Neuronal stem cell (in vitro differentiated cells): ENCODE data around the gene CADM2.

Experiments
- DNase-seq: peaks from one replicate; pipeline ENCODE4 v3.0.0-alpha.2; 2013; ENCODE audit warnings: low spot score
- H2AFZ ChIP-seq: one replicate; pipeline ENCODE4 v1.6.1; 2013; ENCODE audit warnings: mild to moderate bottlenecking, low read length, inconsistent platforms
- H2AK5ac ChIP-seq: 2 replicates; pipeline ENCODE4 v1.6.1; 2013; ENCODE audit warnings: low read depth, mild to moderate bottlenecking, inconsistent platforms, low read length, moderate library complexity, mixed read lengths
- H2BK120ac ChIP-seq: 2 replicates; pipeline ENCODE4 v1.6.1; 2013; ENCODE audit warnings: low read depth, mild to moderate bottlenecking, inconsistent platforms, low read length, moderate library complexity, mixed read lengths
- H2BK12ac ChIP-seq: one replicate; pipeline ENCODE4 v1.6.1; 2013; ENCODE audit warnings: low read length, inconsistent platforms
- H2BK15ac ChIP-seq: 2 replicates; pipeline ENCODE4 v1.6.1; 2013; ENCODE audit warnings: mild to moderate bottlenecking, low read length, inconsistent platforms, mixed read lengths
- H2BK5ac ChIP-seq: one replicate; pipeline ENCODE4 v1.6.1; 2013; ENCODE audit warnings: inconsistent platforms, mild to moderate bottlenecking, low read length, moderate library complexity
- H3K14ac ChIP-seq: one replicate; pipeline ENCODE4 v1.6.1; 2013; ENCODE audit warnings: low read length, inconsistent platforms
- H3K18ac ChIP-seq: 2 replicates; pipeline ENCODE4 v1.6.1; 2013; ENCODE audit warnings: low read length, inconsistent platforms
- H3K23ac ChIP-seq: 2 replicates; pipeline ENCODE4 v1.6.1; 2013; ENCODE audit warnings: low read depth, mild to moderate bottlenecking, mixed read lengths, low read length, inconsistent platforms; ENCODE audit not compliant: poor library complexity
- H3K27ac ChIP-seq: replicated peaks from 3 replicates; pipeline ENCODE4 v1.5.1; 2013; ENCODE audit warnings: low read length, inconsistent platforms
- H3K27me3 ChIP-seq, 3 experiments: 2 replicates each; pipeline ENCODE4 v1.6.1; 2013; ENCODE audit warnings: low read length in 3 of 3, mild to moderate bottlenecking in 2 of 3, inconsistent platforms in 1 of 3, low read depth in 1 of 3, mixed read lengths in 1 of 3, moderate library complexity in 1 of 3; ENCODE audit not compliant: control insufficient read depth in 3 of 3, insufficient read depth in 3 of 3
- H3K36me3 ChIP-seq, 2 donors: replicated peaks in 1 of 2; 2 replicates each; pipeline ENCODE4 v1.6.1; 2013; ENCODE audit warnings: low read length in 2 of 2; ENCODE audit not compliant: control insufficient read depth in 2 of 2, insufficient read depth in 2 of 2
- H3K4ac ChIP-seq: 2 replicates; pipeline ENCODE4 v1.6.1; 2013; ENCODE audit warnings: inconsistent platforms, mild to moderate bottlenecking, low read length, moderate library complexity
- H3K4me1 ChIP-seq, 2 donors: 1 replicate in 1 of 2; 2 replicates in 1 of 2; pipeline ENCODE4 v1.6.1; 2013; ENCODE audit warnings: low read length in 2 of 2, low read depth in 1 of 2; ENCODE audit not compliant: control insufficient read depth in 2 of 2, insufficient read depth in 1 of 2
- H3K4me2 ChIP-seq: one replicate; pipeline ENCODE4 v1.6.1; 2013; ENCODE audit warnings: mild to moderate bottlenecking, low read length, inconsistent platforms; ENCODE audit not compliant: insufficient read depth, poor library complexity, severe bottlenecking
- H3K4me3 ChIP-seq, 2 donors: 2 replicates each; pipeline ENCODE4 v1.5.1; 2013; ENCODE audit warnings: low read length in 2 of 2, mild to moderate bottlenecking in 2 of 2, inconsistent platforms in 1 of 2, moderate library complexity in 1 of 2
- H3K79me1 ChIP-seq: one replicate; pipeline ENCODE4 v1.6.1; 2013; ENCODE audit warnings: low read depth, mild to moderate bottlenecking, inconsistent platforms, low read length, moderate library complexity
- H3K9ac ChIP-seq: one replicate; pipeline ENCODE4 v1.6.1; 2013; ENCODE audit warnings: mild to moderate bottlenecking, low read depth, low read length, inconsistent platforms; ENCODE audit not compliant: poor library complexity
- H3K9me3 ChIP-seq, 2 donors: replicated peaks in 1 of 2; 2 replicates each; pipeline versions ENCODE3 to v1.6.1; 2013; ENCODE audit warnings: low read length in 2 of 2, mild to moderate bottlenecking in 2 of 2, inconsistent platforms in 1 of 2, low read depth in 1 of 2, mixed read lengths in 1 of 2, moderate library complexity in 1 of 2; ENCODE audit not compliant: control insufficient read depth in 2 of 2, insufficient read depth in 1 of 2
- H4K8ac ChIP-seq: one replicate; pipeline ENCODE4 v1.6.1; 2013; ENCODE audit warnings: low read depth, mild to moderate bottlenecking, inconsistent platforms, low read length, moderate library complexity
- H4K91ac ChIP-seq: one replicate; pipeline ENCODE4 v1.6.1; 2013; ENCODE audit warnings: low read length, low read depth, mild to moderate bottlenecking, inconsistent platforms; ENCODE audit not compliant: poor library complexity
- WGBS, 2 donors: extraction: QIAGEN DNeasy Blood & Tissue Kit; methylation state at CpG; one replicate each; pipeline ENCODE4 v1.1.7; 2013; ENCODE audit warnings: missing lambda C conversion rate in 2 of 2, mixed read lengths in 1 of 2; ENCODE audit not compliant: insufficient read length in 2 of 2, insufficient replicate concordance in 1 of 2; ENCODE audit errors: extremely low coverage in 2 of 2; 5-methylcytosine and 5-hydroxymethylcytosine counted together

CADM2 gene

DNA sequence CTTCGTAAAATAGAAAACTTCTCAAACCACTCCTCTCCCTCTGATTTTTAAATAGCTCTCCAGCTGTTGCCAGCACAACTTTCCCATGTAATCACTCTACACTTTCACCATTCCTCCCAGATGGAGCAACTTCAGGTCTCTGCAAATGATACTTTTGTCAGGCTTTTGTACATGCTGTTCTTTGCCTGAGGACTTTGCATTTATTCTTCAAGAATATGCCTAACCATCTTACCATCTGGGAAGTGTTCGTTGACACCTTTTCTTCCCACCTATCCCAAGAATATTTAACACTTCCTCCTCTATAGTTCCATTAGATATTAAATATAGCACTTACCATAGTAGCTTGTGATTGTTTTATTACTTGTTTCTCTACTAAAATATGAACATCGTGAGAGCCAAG lies 703.7 kb downstream of the CADM2 start:
- Histone ChIP-seq H2BK120ac (no peak overlapping the region), H3K9ac (no peak overlapping the region), H2AFZ (no peak overlapping the region), H3K4me1 (no peaks in the 10 kb centered on the region), H4K8ac (no peak overlapping the region), H3K18ac (no peak overlapping the region), H3K4ac (no peak overlapping the region), H3K36me3 (no peaks in the 10 kb centered on the region), H3K9me3 (no peaks in the 10 kb centered on the region), H2AK5ac (no peak overlapping the region), H2BK5ac (no peak overlapping the region), H4K91ac (no peak overlapping the region), H3K79me1 (no peaks in the 10 kb centered on the region), H3K14ac (no peak overlapping the region), H2BK15ac (no peak overlapping the region), H3K4me2 (no peak overlapping the region), H3K27ac (no peak overlapping the region), H2BK12ac (no peak overlapping the region), H3K4me3 (no peak overlapping the region), H3K23ac (no peak overlapping the region), H3K27me3 (no peaks in the 10 kb centered on the region)
- no peak for DNase-seq
- no CpG with 5 or more reads among the region's 3 CpGs for WGBS, 2 donors

DNA sequence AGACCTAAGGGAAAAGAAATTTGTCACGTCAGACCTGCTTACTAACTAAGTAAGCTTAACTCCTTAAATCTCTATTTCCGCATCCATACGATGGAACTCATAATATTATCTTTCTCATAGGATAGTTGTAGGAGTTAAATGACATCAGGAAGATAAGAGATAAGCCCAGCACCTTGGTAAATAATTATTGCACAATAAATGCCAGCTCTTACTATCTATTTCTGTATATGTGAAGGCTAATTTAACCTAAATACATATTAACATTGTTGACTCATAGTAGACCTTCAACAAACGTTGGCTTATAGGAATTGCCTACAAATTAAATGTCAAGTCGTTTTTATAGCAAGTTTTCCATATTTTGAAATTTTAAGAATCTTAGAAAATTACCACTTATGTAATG lies 709.0 kb downstream of the CADM2 start:
- no peak overlapping the region for H3K14ac ChIP-seq
- WGBS, 2 donors, result no CpG with 5 or more reads among the region's 5 CpGs
- H2AK5ac ChIP-seq, result no peak overlapping the region
- H3K9me3 ChIP-seq, result no peaks in the 10 kb centered on the region
- no peaks in the 10 kb centered on the region for H3K36me3 ChIP-seq
- H3K4me1 ChIP-seq, result peaks cover 0 to 2% of the 10 kb centered on the region in 2 donors
- no peaks in the 10 kb centered on the region for H3K79me1 ChIP-seq
- no peak overlapping the region for H3K4ac ChIP-seq
- H4K8ac ChIP-seq, result no peak overlapping the region
- no peak overlapping the region for H2BK15ac ChIP-seq
- no peak for DNase-seq
- H3K9ac ChIP-seq, result no peak overlapping the region
- no peak overlapping the region for H3K4me3 ChIP-seq
- no peak overlapping the region for H3K4me2 ChIP-seq
- no peak overlapping the region for H4K91ac ChIP-seq
- H2BK12ac ChIP-seq, result no peak overlapping the region
- H2BK5ac ChIP-seq, result no peak overlapping the region
- H3K27me3 ChIP-seq, result no peaks in the 10 kb centered on the region
- no peak overlapping the region for H3K18ac ChIP-seq
- no peak overlapping the region for H2BK120ac ChIP-seq
- H2AFZ ChIP-seq, result no peak overlapping the region
- no peak overlapping the region for H3K27ac ChIP-seq
- H3K23ac ChIP-seq, result no peak overlapping the region

DNA sequence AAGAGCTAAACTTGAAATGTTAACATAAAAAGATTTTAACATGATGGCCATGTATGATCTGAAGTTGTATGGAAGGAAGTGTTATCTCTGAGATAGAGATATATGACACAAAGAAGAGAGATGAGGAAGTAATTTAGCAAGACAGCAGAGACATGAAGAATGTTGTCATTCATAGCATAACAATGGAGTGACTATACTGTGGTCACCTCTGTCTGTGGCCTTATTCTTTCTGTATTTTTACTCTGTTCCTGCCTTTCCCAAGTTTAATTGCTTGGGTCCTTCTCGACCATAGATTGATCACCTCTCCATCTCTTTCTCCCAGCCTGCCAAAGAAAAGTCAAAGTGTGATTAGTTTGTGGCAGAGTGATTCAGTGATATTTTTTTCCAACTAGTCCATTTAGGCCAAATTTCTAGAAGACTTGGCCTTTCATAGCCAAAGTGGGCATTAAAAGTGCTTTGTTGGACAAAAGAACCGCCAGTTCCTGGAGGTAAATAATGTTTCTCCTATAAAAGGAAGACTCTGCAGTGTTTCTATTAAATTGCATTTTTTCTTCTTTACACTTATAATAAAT lies 711.9 kb downstream of the CADM2 start:
- H2BK15ac ChIP-seq, result no peak overlapping the region
- H3K4me1 ChIP-seq, result peaks cover 0 to 2% of the 10 kb centered on the region in 2 donors
- no peak overlapping the region for H3K4ac ChIP-seq
- no peak overlapping the region for H4K8ac ChIP-seq
- H2BK120ac ChIP-seq, result no peak overlapping the region
- no peak overlapping the region for H3K14ac ChIP-seq
- no peaks in the 10 kb centered on the region for H3K27me3 ChIP-seq
- H3K9ac ChIP-seq, result no peak overlapping the region
- no peak overlapping the region for H4K91ac ChIP-seq
- H3K18ac ChIP-seq, result no peak overlapping the region
- H2BK5ac ChIP-seq, result no peak overlapping the region
- H3K23ac ChIP-seq, result no peak overlapping the region
- DNase-seq, result no peak
- H2AK5ac ChIP-seq, result no peak overlapping the region
- no peaks in the 10 kb centered on the region for H3K9me3 ChIP-seq
- H2BK12ac ChIP-seq, result no peak overlapping the region
- no peak overlapping the region for H3K4me3 ChIP-seq
- H3K36me3 ChIP-seq, result no peaks in the 10 kb centered on the region
- H2AFZ ChIP-seq, result no peak overlapping the region
- H3K79me1 ChIP-seq, result no peaks in the 10 kb centered on the region
- H3K27ac ChIP-seq, result no peak overlapping the region
- H3K4me2 ChIP-seq, result no peak overlapping the region
- no CpG with 5 or more reads among the region's 2 CpGs for WGBS, 2 donors

DNA sequence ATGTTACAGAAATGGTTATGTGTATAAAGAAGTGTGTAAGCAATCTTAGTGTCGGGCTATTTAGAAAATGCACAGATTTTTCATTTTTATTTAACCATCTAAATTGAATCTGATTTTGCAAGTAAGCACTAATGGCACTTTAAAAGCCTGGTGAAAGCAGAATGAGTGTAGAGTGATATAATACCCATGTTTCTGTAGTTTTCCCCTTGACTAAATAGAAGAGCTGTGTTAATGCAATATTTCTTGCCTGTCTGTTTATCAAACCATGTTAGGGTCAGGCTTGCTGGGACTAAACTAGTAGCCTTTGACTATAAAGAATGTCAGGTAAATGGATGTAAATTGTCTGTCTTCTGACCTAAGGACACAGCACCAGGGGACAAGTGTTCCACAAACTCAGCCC lies 714.0 kb downstream of the CADM2 start:
- DNase-seq, result no peak
- Histone ChIP-seq H3K4me3 (no peak overlapping the region), H2AK5ac (no peak overlapping the region), H3K27ac (no peak overlapping the region), H3K14ac (no peak overlapping the region), H2BK15ac (no peak overlapping the region), H3K4me2 (no peak overlapping the region), H3K18ac (no peak overlapping the region), H3K9ac (no peak overlapping the region), H3K79me1 (no peaks in the 10 kb centered on the region), H2BK5ac (no peak overlapping the region), H3K23ac (no peak overlapping the region), H4K91ac (no peak overlapping the region), H2BK120ac (no peak overlapping the region), H3K27me3 (no peaks in the 10 kb centered on the region), H4K8ac (no peak overlapping the region), H3K36me3 (no peaks in the 10 kb centered on the region), H2BK12ac (no peak overlapping the region), H3K9me3 (no peaks in the 10 kb centered on the region), H3K4me1 (peaks cover 0 to 2% of the 10 kb centered on the region in 2 donors), H3K4ac (no peak overlapping the region), H2AFZ (no peak overlapping the region)
- no CpG with 5 or more reads among the region's 1 CpG for WGBS, 2 donors
